ENCODE data around the gene TCOF1. TPM values are rescaled to one million over a fixed set of nuclear protein-coding genes. Genes with fewer than 3 reads are reported as not detected.

TCOF1 gene
- total and polyA plus RNA-seq, 2 experiments from 2014 or later = 86.8 to 165 TPM

DNA sequence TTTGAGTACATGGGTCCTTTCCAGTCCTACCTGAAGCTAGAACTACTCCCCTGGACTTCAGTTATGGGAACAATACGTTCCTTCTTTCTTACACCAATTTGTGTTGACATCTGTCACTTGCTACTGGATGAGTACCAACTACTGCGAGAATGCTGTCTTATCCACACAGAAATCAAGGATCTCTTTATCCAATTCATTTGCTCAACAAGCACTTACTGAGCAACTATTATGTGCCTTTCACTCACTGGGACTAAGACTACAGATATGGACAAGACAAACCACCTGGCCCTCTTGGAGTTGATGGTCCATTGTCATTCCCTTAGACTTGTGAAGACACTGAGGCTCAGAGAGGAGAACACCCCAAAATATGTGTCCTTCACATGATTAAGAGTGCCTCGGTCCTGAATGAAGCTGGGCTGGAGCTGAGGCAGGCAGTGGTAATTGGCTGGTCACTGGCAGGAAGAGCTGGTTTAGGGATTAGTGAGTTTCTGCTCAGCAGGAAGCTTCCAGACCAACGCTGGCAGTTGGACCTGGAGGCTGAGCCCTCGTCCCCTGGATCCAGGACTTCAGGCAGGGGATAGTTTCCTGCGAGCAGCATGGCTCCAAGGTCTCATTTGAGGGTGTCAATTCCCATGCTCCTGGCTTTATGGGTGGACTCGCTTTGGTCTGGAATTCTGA is 46.3 kb upstream of the TCOF1 start:
- peaks cover 5% of the 10 kb centered on the region for H3K27me3 Mint-ChIP-seq (ENCODE audit: insufficient read depth, low read depth, poor library complexity)
- no peak overlapping the region for H3K27ac Mint-ChIP-seq
- no peaks in the 10 kb centered on the region for H4K20me1 ChIP-seq (replicated peaks; ENCODE audit: insufficient read depth)

More for the DNA sequence above, 46.3 kb upstream of the TCOF1 start:
- Histone ChIP-seq H3K4me3 (no peak overlapping the region), H2AFZ (no peak overlapping the region), H3K27me3 (ENCODE audit: insufficient read depth) (no peaks in the 10 kb centered on the region), H3K9me2 (ENCODE audit: insufficient read depth) (no peaks in the 10 kb centered on the region), H3K4me1 (ENCODE audit: insufficient read depth) (peaks cover 4% of the 10 kb centered on the region), H3K4me2 (no peak overlapping the region), H3F3A (replicated peaks; ENCODE audit: low read depth) (no peaks in the 10 kb centered on the region), H3K79me2 (replicated peaks; ENCODE audit: insufficient read depth) (no peaks in the 10 kb centered on the region), H3K36me3 (ENCODE audit: insufficient read depth) (no peaks in the 10 kb centered on the region), H3K27ac (ENCODE audit: low read depth) (no peak overlapping the region)
- Mint-ChIP-seq H3K9me3 (no peaks in the 10 kb centered on the region), H3K36me3 (ENCODE audit: low read depth) (no peaks in the 10 kb centered on the region), H3K4me3 (no peak overlapping the region), H3K4me1 (peaks cover 11% of the 10 kb centered on the region)
- peak; percentile 66 for ATAC-seq
- TF ChIP-seq, protein P1, sequence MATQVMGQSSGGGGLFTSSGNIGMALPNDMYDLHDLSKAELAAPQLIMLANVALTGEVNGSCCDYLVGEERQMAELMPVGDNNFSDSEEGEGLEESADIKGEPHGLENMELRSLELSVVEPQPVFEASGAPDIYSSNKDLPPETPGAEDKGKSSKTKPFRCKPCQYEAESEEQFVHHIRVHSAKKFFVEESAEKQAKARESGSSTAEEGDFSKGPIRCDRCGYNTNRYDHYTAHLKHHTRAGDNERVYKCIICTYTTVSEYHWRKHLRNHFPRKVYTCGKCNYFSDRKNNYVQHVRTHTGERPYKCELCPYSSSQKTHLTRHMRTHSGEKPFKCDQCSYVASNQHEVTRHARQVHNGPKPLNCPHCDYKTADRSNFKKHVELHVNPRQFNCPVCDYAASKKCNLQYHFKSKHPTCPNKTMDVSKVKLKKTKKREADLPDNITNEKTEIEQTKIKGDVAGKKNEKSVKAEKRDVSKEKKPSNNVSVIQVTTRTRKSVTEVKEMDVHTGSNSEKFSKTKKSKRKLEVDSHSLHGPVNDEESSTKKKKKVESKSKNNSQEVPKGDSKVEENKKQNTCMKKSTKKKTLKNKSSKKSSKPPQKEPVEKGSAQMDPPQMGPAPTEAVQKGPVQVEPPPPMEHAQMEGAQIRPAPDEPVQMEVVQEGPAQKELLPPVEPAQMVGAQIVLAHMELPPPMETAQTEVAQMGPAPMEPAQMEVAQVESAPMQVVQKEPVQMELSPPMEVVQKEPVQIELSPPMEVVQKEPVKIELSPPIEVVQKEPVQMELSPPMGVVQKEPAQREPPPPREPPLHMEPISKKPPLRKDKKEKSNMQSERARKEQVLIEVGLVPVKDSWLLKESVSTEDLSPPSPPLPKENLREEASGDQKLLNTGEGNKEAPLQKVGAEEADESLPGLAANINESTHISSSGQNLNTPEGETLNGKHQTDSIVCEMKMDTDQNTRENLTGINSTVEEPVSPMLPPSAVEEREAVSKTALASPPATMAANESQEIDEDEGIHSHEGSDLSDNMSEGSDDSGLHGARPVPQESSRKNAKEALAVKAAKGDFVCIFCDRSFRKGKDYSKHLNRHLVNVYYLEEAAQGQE (IDR thresholded peaks at IDR 0.05; ENCODE audit: unreplicated experiment) = no peak
- TF ChIP-seq POLR2AphosphoS5 (IDR thresholded peaks at IDR 0.05; ENCODE audit: low read depth) = no peak
- TF ChIP-seq ZNF114 (CRISPR knock-in tag; IDR thresholded peaks at IDR 0.05) = no peak
- TF ChIP-seq EZH2phosphoT487 (IDR thresholded peaks at IDR 0.05; ENCODE audit: unreplicated experiment) = no peak
- TF ChIP-seq STAT1 (IDR thresholded peaks at IDR 0.05; ENCODE audit: unreplicated experiment) = no peak
- TF ChIP-seq JUNB (IDR thresholded peaks at IDR 0.05; ENCODE audit: unreplicated experiment) = no peak
- no peak for TF ChIP-seq EZH2 (IDR thresholded peaks at IDR 0.05; ENCODE audit: low read depth, unreplicated experiment)
- TF ChIP-seq, protein P2, sequence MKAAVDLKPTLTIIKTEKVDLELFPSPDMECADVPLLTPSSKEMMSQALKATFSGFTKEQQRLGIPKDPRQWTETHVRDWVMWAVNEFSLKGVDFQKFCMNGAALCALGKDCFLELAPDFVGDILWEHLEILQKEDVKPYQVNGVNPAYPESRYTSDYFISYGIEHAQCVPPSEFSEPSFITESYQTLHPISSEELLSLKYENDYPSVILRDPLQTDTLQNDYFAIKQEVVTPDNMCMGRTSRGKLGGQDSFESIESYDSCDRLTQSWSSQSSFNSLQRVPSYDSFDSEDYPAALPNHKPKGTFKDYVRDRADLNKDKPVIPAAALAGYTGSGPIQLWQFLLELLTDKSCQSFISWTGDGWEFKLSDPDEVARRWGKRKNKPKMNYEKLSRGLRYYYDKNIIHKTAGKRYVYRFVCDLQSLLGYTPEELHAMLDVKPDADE (IDR thresholded peaks at IDR 0.05) = no peak
- no peak for TF ChIP-seq ZNF331 (CRISPR knock-in tag; IDR thresholded peaks at IDR 0.05; ENCODE audit: low read depth)
- TF ChIP-seq, protein P3, sequence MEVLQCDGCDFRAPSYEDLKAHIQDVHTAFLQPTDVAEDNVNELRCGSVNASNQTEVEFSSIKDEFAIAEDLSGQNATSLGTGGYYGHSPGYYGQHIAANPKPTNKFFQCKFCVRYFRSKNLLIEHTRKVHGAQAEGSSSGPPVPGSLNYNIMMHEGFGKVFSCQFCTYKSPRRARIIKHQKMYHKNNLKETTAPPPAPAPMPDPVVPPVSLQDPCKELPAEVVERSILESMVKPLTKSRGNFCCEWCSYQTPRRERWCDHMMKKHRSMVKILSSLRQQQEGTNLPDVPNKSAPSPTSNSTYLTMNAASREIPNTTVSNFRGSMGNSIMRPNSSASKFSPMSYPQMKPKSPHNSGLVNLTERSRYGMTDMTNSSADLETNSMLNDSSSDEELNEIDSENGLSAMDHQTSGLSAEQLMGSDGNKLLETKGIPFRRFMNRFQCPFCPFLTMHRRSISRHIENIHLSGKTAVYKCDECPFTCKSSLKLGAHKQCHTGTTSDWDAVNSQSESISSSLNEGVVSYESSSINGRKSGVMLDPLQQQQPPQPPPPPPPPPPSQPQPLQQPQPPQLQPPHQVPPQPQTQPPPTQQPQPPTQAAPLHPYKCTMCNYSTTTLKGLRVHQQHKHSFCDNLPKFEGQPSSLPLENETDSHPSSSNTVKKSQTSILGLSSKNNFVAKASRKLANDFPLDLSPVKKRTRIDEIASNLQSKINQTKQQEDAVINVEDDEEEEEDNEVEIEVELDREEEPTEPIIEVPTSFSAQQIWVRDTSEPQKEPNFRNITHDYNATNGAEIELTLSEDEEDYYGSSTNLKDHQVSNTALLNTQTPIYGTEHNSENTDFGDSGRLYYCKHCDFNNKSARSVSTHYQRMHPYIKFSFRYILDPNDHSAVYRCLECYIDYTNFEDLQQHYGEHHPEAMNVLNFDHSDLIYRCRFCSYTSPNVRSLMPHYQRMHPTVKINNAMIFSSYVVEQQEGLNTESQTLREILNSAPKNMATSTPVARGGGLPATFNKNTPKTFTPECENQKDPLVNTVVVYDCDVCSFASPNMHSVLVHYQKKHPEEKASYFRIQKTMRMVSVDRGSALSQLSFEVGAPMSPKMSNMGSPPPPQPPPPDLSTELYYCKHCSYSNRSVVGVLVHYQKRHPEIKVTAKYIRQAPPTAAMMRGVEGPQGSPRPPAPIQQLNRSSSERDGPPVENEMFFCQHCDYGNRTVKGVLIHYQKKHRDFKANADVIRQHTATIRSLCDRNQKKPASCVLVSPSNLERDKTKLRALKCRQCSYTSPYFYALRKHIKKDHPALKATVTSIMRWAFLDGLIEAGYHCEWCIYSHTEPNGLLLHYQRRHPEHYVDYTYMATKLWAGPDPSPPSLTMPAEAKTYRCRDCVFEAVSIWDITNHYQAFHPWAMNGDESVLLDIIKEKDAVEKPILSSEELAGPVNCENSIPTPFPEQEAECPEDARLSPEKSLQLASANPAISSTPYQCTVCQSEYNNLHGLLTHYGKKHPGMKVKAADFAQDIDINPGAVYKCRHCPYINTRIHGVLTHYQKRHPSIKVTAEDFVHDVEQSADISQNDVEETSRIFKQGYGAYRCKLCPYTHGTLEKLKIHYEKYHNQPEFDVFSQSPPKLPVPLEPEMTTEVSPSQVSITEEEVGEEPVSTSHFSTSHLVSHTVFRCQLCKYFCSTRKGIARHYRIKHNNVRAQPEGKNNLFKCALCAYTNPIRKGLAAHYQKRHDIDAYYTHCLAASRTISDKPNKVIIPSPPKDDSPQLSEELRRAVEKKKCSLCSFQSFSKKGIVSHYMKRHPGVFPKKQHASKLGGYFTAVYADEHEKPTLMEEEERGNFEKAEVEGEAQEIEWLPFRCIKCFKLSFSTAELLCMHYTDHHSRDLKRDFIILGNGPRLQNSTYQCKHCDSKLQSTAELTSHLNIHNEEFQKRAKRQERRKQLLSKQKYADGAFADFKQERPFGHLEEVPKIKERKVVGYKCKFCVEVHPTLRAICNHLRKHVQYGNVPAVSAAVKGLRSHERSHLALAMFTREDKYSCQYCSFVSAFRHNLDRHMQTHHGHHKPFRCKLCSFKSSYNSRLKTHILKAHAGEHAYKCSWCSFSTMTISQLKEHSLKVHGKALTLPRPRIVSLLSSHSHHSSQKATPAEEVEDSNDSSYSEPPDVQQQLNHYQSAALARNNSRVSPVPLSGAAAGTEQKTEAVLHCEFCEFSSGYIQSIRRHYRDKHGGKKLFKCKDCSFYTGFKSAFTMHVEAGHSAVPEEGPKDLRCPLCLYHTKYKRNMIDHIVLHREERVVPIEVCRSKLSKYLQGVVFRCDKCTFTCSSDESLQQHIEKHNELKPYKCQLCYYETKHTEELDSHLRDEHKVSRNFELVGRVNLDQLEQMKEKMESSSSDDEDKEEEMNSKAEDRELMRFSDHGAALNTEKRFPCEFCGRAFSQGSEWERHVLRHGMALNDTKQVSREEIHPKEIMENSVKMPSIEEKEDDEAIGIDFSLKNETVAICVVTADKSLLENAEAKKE (CRISPR knock-in tag; IDR thresholded peaks at IDR 0.05) = no peak
- no peak for TF ChIP-seq NANOG (IDR thresholded peaks at IDR 0.05; ENCODE audit: borderline replicate concordance)
- TF ChIP-seq, protein P4, sequence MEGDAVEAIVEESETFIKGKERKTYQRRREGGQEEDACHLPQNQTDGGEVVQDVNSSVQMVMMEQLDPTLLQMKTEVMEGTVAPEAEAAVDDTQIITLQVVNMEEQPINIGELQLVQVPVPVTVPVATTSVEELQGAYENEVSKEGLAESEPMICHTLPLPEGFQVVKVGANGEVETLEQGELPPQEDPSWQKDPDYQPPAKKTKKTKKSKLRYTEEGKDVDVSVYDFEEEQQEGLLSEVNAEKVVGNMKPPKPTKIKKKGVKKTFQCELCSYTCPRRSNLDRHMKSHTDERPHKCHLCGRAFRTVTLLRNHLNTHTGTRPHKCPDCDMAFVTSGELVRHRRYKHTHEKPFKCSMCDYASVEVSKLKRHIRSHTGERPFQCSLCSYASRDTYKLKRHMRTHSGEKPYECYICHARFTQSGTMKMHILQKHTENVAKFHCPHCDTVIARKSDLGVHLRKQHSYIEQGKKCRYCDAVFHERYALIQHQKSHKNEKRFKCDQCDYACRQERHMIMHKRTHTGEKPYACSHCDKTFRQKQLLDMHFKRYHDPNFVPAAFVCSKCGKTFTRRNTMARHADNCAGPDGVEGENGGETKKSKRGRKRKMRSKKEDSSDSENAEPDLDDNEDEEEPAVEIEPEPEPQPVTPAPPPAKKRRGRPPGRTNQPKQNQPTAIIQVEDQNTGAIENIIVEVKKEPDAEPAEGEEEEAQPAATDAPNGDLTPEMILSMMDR (conservative IDR thresholded peaks at IDR 0.05; ENCODE audit: low read depth in 2 of 2) = no peak
- TF ChIP-seq CREB1 (CRISPR knock-in tag; IDR thresholded peaks at IDR 0.05; ENCODE audit: low read depth) = no peak
- no peak for DNase-seq (ENCODE audit: low spot score)

All from GM23338 (cell line).